GM10266 (cell line): ENCODE results near the gene LYRM4.

Source experiments
- DNase-seq: peaks from one replicate; pipeline ENCODE4 v3.0.0; 2012; ENCODE audit errors: extremely low spot score
- TF ChIP-seq, protein P1 (sequence below): IDR thresholded peaks from 2 replicates; pipeline ENCODE4 v1.5.1; 2012; ENCODE audit warnings: mild to moderate bottlenecking, low read depth; ENCODE audit not compliant: control insufficient read depth, insufficient read depth; ENCODE audit errors: missing control alignments

Gene LYRM4

DNA sequence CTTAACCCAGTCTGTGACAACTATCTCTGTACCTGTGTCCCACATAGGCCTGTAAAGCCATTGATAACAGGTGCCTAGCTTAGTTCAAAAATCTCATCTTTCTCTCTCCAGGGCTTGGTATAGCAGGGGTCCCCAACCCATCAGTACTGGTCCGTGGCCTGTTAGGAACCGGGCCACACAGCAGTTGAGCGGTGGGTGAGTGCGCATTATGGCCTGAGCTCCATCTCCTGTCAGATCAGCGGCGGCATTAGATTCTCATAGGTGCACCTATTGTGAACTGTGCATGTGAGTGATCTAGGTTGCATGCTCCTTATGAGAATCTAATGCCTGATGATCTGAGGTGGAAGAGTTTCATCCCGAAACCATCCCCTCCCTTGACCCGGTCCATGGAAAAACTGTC is 3.4 kb downstream of the LYRM4 start:
- no peak for DNase-seq

DNA sequence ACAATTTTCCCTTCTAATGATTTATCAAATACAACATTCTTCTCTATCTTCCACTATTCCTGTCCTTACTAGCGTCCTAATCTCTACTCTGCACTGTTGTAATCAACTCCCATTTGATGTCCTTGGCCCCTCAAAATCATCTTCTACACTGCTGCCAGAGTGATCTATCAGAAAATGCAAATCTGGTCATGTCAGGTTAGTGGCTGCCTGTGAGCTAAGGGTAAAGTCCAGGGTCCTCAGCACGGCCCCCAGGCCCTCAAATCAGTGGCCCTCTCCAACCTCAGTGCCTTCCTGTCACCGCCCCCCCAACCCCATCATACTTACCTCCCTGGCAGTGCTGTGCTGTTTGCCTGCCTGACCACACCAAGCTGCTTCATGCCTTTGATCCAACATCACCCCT is 3.8 kb downstream of the LYRM4 start:
- TF ChIP-seq, protein P1, sequence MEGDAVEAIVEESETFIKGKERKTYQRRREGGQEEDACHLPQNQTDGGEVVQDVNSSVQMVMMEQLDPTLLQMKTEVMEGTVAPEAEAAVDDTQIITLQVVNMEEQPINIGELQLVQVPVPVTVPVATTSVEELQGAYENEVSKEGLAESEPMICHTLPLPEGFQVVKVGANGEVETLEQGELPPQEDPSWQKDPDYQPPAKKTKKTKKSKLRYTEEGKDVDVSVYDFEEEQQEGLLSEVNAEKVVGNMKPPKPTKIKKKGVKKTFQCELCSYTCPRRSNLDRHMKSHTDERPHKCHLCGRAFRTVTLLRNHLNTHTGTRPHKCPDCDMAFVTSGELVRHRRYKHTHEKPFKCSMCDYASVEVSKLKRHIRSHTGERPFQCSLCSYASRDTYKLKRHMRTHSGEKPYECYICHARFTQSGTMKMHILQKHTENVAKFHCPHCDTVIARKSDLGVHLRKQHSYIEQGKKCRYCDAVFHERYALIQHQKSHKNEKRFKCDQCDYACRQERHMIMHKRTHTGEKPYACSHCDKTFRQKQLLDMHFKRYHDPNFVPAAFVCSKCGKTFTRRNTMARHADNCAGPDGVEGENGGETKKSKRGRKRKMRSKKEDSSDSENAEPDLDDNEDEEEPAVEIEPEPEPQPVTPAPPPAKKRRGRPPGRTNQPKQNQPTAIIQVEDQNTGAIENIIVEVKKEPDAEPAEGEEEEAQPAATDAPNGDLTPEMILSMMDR, result no peak
- no peak for DNase-seq

More for the DNA sequence above, 3.4 kb downstream of the LYRM4 start:
- TF ChIP-seq, protein P1, result no peak

DNA sequence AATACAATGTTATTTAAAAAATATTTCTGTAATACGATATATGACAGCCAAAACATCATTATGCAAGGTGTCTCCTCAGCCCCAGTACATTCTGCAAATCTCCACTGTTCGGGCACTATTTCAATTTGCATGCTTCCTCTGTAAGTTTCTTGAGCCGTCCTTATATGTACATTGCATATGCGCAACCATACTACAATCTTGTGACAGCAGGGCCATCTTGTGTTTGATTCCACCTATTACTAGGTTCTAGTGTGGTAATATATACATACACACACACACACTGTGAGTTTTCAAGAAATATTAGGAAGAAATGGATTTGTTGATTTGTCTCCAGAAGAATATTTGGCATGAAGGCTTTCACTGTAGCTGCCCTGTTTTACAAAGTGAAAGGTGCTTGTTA is 9.8 kb downstream of the LYRM4 start:
- TF ChIP-seq, protein P1, result no peak
- DNase-seq, result no peak

DNA sequence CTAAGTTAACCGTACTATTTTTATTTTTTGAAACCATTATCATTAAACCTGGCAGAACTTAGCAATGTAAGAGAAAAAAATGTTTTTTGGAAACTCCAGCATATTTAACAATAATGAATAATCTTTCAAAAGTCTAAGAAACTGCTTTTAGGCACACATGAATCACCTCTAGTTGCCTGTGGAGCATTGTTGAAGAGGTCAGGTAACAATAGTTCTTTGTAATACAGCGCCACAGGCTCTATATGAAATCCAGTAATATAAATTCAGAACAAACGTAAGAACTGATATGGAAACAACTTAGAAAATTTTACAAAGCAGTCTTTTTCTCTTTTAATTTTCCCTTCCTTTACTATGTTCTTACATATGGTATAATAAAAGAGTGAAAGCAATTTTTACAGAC is 10.3 kb downstream of the LYRM4 start:
- TF ChIP-seq, protein P1, result no peak
- DNase-seq, result no peak

DNA sequence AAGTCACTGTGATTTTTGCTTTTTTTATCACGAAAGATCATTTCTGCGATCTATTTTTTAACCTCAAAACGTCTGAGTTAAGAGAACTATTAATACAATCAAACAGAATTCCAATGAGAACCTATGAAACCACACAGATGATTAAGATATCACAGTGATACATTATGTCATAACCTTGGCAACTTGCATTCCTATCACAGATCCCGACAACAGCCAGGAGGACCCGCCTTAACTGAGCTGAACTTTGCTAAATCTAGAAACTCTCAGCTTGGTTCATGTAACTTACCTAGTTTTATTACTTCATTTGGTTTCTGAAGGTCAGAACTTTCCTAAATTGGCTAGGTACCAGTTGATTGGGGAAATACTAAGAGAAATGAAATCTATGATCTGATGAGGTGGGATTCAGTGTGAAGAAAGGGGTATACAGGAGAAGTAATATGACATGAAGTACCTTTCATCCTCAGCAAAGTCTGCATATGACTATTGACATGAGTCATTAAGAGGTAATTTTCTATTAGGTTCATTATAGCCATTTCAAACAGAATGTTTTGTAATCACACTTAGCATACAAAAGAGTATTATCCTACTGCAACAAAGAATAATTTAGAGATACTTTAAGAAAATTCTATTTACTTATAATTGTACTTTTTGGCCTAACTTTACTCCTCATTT is 11.2 kb downstream of the LYRM4 start:
- TF ChIP-seq, protein P1, result no peak
- no peak for DNase-seq

DNA sequence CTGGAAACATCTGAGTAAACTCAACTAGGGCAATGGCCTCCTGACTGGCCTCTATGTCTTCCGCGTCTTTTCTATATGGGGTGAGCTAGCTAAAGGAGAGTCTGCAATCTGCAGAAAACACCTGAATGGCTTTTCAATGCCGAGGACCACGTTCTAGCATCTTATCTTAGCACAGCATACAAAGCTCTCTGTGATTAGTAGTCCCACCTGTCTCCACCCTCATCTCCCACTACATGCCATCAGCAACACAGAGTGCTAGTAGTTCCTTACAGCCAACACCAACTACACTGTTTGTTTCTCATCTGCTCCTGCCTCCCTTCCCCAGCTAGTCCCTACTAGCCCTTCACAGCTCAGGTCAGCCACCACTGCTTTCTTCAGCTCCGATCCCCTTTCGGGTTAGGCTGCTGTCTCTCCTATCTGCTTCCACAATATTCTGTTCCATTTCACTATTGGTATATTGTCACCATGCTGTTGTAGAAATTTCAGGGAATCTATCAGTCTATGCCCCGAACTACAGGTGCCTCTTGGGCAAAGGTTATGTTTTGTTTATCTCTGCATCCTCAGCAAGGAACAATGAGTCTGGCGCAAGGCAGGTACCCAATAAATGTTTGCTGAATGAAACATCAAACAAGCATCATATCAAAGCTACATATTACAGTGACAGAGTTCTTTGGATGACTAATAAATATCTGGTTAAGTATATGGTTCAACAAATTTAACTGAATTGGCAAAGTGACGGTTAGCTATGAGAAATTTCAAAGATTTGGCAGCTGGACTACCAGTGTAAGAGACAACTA is 12.2 kb downstream of the LYRM4 start:
- no peak for DNase-seq
- TF ChIP-seq, protein P1, result no peak

DNA sequence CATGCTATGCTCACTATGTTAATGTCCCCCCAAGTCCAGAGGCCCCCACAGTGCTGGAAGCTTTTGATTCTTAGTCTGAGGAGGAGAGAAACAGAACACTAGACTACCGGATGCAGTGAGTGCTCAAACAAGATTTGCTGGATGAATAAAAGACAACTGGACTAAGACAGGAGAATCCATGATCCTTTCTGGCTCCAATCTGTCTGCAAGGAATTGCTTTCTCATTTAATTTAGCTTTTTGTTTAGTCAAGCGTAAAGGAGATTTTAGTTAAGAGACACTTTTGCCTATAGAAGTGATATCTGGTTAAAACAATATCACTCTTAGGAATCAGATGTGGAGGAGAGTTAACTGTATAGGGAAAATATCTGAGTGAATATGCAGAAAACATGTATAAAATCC is 13.5 kb downstream of the LYRM4 start:
- TF ChIP-seq, protein P1, result no peak
- no peak for DNase-seq
